K562 (cell line): Measurements from ENCODE around the gene NFKB2. TPM values are rescaled to one million over a fixed set of nuclear protein-coding genes. Genes with fewer than 3 reads are reported as not detected.

Source experiments
- CREM ChIP-seq: IDR thresholded peaks from 2 replicates; pipeline ENCODE4 v1.6.1; 2014; ENCODE audit warnings: antibody characterized with exemption, low read depth
- CSDE1 ChIP-seq, 2 experiments: fragments of 450-650 bp; IDR thresholded peaks; 2 replicates each; pipeline ENCODE4 v1.6.1; 2016; ENCODE audit warnings: mild to moderate bottlenecking in 1 of 2
- E2F5 ChIP-seq: sonication (generic); formaldehyde crosslinking; IDR thresholded peaks from 2 replicates; pipeline ENCODE4 v1.8.0; 2022; ENCODE audit warnings: mild to moderate bottlenecking, missing genetic modification reagents
- MAZ ChIP-seq, 2 experiments: fragments of 450-650 bp in 1 of 2; sonication (generic) in 1 of 2; formaldehyde crosslinking; IDR thresholded peaks in 1 of 2; conservative IDR thresholded peaks in 1 of 2; 2 replicates each; pipeline versions ENCODE4 v1.4.0 to v1.5.0; 2020; ENCODE audit warnings: mild to moderate bottlenecking in 1 of 2, missing genetic modification reagents in 1 of 2
- MEF2A ChIP-seq: IDR thresholded peaks from 2 replicates; pipeline ENCODE4 v1.6.1; 2011; ENCODE audit warnings: low read depth, mild to moderate bottlenecking, low read length, moderate library complexity; ENCODE audit not compliant: control insufficient read depth
- POLR2G ChIP-seq: fragments of 200-400 bp; formaldehyde crosslinking; IDR thresholded peaks from 2 replicates; pipeline ENCODE4 v1.6.1; 2017; ENCODE audit warnings: low read depth, mild to moderate bottlenecking, antibody characterized with exemption, low read length, moderate library complexity
- TRIM25 ChIP-seq: fragments of 450-650 bp; IDR thresholded peaks from 2 replicates; pipeline ENCODE4 v1.7.0; 2016; ENCODE audit warnings: borderline replicate concordance
- ZFP91 ChIP-seq: sonication (generic); formaldehyde crosslinking; IDR thresholded peaks from 2 replicates; pipeline ENCODE4 v1.8.0; 2022; ENCODE audit warnings: mild to moderate bottlenecking, missing genetic modification reagents
- ZNF263 ChIP-seq: sonication (generic); formaldehyde crosslinking; IDR thresholded peaks from 2 replicates; pipeline ENCODE4 v1.8.0; 2022; ENCODE audit warnings: mild to moderate bottlenecking, missing genetic modification reagents, borderline replicate concordance
- ZNF407 ChIP-seq: fragments of 450-650 bp; IDR thresholded peaks from 2 replicates; pipeline ENCODE4 v1.6.1; 2016; ENCODE audit warnings: low read depth
- ZNF408 ChIP-seq: fragments of 250-450 bp; sonication (Bioruptor Pico); IDR thresholded peaks from 2 replicates; pipeline ENCODE4 v1.4.0; 2020; ENCODE audit warnings: low read depth, mild to moderate bottlenecking, moderate library complexity
- ZNF511 ChIP-seq: sonication (generic); formaldehyde crosslinking; IDR thresholded peaks from 2 replicates; pipeline ENCODE4 v1.8.0; 2022; ENCODE audit warnings: mild to moderate bottlenecking, missing genetic modification reagents
- polyA plus RNA-seq, 8 experiments: library from polyadenylated mRNA; depleted of rRNA in 4 of 8; stranded (reverse) in 5 of 8; unstranded in 3 of 8; fragments of >200 nt; fragmentation: Nextera tagmentation in 2 of 8; fragmentation: Illumina TruSeq in 1 of 8; extraction: Ambion mirVana in 2 of 8; extraction: Trizol in 1 of 8; gene quantifications; 2 replicates each; pipeline versions ENCODE4 v1.2.1 to v1.2.3, GENCODE V29; 2011 to 2014; ENCODE audit warnings: inconsistent platforms in 1 of 8, missing spikeins in 1 of 8
- total RNA-seq, 7 experiments: library from RNA; depleted of rRNA in 6 of 7; stranded (reverse); fragments of >200 nt in 6 of 7; fragmentation: Illumina TruSeq in 2 of 7; extraction: Trizol in 2 of 7; gene quantifications; 2 replicates each; pipeline versions ENCODE4 v1.2.1 to v1.2.3, GENCODE V29; 2011 to 2021; ENCODE audit warnings: low replicate concordance in 1 of 7

The NFKB2 gene
- total and polyA plus RNA-seq, 9 of the 15 experiments (the other 6 are each of a cell fraction or from before 2014, with no cell fraction given) = 0.07 to 20.3 (median 7.9) TPM

- TF ChIP-seq POLR2G = peak; percentile 80
- TF ChIP-seq ZNF407 = no peak
- no peak for TF ChIP-seq ZNF408 (CRISPR knock-in tag)
- TF ChIP-seq ZNF263 (CRISPR knock-in tag) = peak; percentile 47; the same call in 1 of the 2 replicates
- TF ChIP-seq MAZ (CRISPR knock-in tag; conservative IDR thresholded peaks at IDR 0.05 in 1 of 2, IDR thresholded peaks at IDR 0.05 in 1 of 2) = peak in 1 of 2 experiments; percentile 68; a peak in 2 of 4 replicates
- no peak for TF ChIP-seq TRIM25
- no peak for TF ChIP-seq CSDE1 (IDR thresholded peaks at IDR 0.05)
- TF ChIP-seq ZFP91 (CRISPR knock-in tag) = no peak
- no peak for TF ChIP-seq ZNF511 (CRISPR knock-in tag)
- no peak for TF ChIP-seq E2F5 (CRISPR knock-in tag)
- no peak for TF ChIP-seq MEF2A
- 0 out of 2 replicates have a peak, but pooled peaks have one; percentile 15 for TF ChIP-seq CREM
Observed at GRCh38 chr10:102435529-102436233, 40.2 kb downstream of the NFKB2 start (continued).
